NB4 (cell line): ENCODE measurements around the gene MMRN1.

ENCODE experiments used
- DNase-seq: peaks from one replicate; pipeline ENCODE4 v3.0.0; 2010; ENCODE audit warnings: low read depth
- H3K4me3 ChIP-seq: one replicate; pipeline ENCODE4 v1.5.1; 2011; ENCODE audit warnings: mild to moderate bottlenecking, low read depth, low read length, moderate library complexity
- MYC ChIP-seq: IDR thresholded peaks from 2 replicates; pipeline ENCODE4 v1.6.1; 2011; ENCODE audit warnings: low read depth, low read length
- POLR2A ChIP-seq: IDR thresholded peaks from 2 replicates; pipeline ENCODE4 v1.6.1; 2011; ENCODE audit warnings: mild to moderate bottlenecking; ENCODE audit not compliant: insufficient read length; ENCODE audit errors: extremely low read depth
- TF ChIP-seq, protein P1 (sequence below): IDR thresholded peaks from one replicate; pipeline ENCODE4 v1.5.1; 2012; ENCODE audit warnings: low read depth, low read length
- TF ChIP-seq, protein P2 (sequence below): IDR thresholded peaks from 2 replicates; pipeline ENCODE4 v1.6.1; 2011; ENCODE audit warnings: low read depth, low read length

The MMRN1 gene

DNA sequence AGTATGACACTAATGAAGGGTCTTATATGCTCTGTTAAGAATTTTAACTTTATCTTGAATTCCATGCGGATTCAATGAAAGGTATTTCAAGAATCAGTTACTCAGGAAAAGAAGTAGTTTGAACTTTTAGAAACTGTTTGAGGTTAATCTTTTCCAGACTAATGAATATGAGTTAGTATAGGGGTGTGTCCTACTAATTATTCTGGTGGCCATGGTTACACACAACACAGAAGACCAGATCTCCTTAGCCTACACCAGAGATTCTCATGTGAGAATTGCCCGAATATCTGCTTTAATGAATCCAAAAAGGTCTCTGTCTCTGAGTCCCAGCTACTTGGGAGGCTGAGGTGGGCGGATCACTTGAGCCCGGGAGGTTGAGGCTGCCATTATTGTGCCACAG lies 100.4 kb downstream of the MMRN1 start:
- TF ChIP-seq POLR2A (no peak), MYC (no peak)
- TF ChIP-seq, protein P1, sequence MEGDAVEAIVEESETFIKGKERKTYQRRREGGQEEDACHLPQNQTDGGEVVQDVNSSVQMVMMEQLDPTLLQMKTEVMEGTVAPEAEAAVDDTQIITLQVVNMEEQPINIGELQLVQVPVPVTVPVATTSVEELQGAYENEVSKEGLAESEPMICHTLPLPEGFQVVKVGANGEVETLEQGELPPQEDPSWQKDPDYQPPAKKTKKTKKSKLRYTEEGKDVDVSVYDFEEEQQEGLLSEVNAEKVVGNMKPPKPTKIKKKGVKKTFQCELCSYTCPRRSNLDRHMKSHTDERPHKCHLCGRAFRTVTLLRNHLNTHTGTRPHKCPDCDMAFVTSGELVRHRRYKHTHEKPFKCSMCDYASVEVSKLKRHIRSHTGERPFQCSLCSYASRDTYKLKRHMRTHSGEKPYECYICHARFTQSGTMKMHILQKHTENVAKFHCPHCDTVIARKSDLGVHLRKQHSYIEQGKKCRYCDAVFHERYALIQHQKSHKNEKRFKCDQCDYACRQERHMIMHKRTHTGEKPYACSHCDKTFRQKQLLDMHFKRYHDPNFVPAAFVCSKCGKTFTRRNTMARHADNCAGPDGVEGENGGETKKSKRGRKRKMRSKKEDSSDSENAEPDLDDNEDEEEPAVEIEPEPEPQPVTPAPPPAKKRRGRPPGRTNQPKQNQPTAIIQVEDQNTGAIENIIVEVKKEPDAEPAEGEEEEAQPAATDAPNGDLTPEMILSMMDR: no peak
- TF ChIP-seq, protein P2, sequence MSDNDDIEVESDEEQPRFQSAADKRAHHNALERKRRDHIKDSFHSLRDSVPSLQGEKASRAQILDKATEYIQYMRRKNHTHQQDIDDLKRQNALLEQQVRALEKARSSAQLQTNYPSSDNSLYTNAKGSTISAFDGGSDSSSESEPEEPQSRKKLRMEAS: no peak
- H3K4me3 ChIP-seq: no peak overlapping the region
- no peak for DNase-seq

DNA sequence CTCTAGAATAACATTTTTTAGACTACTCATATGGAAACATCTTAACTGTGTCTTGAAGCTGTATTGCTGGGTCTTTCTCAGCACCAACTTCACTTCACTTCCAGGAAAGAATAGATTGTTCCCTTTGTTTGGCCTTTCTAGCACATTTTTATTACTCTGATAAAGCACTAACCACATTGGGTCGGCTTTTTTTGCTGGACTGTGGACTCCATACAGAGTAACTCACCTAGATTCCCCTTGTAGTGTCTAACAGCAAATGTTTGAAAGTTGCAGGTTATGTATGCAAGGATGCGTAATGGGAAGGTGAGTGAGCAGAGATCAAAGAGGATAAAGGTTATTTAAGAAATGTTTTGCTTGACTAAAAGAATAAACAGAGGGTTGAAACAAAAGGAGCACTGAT lies 101.2 kb downstream of the MMRN1 start:
- H3K4me3 ChIP-seq: no peak overlapping the region
- no peak for DNase-seq
- TF ChIP-seq MYC (no peak), POLR2A (no peak)
- TF ChIP-seq, protein P2: no peak
- TF ChIP-seq, protein P1: no peak

DNA sequence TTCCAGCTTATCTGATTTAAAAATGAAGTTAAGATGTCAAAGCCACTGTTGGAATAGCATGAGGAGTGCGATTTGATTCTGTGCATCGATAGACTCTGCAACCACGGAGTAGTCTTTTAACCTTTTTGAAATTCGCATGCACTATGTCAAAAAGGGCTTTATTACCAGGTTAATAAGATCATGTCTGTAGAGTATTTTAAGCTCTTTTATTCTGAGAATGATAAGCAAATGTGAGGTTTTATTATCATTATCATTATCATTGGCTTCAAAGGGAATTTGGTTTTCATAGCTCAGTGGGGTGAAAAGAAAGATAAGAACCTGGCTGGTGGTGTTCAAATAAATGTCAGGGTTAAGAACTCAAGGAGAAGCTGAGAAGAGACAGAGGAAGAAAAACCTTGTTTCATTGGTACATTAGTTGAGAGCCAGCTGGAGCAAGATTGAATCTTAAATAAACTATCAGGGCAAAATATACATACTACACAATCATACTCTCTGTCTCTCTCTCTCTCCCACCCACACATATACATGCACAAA lies 102.6 kb downstream of the MMRN1 start:
- TF ChIP-seq, protein P1: no peak
- no peak for TF ChIP-seq MYC
- TF ChIP-seq POLR2A: no peak
- TF ChIP-seq, protein P2: no peak
- DNase-seq: no peak
- no peak overlapping the region for H3K4me3 ChIP-seq

DNA sequence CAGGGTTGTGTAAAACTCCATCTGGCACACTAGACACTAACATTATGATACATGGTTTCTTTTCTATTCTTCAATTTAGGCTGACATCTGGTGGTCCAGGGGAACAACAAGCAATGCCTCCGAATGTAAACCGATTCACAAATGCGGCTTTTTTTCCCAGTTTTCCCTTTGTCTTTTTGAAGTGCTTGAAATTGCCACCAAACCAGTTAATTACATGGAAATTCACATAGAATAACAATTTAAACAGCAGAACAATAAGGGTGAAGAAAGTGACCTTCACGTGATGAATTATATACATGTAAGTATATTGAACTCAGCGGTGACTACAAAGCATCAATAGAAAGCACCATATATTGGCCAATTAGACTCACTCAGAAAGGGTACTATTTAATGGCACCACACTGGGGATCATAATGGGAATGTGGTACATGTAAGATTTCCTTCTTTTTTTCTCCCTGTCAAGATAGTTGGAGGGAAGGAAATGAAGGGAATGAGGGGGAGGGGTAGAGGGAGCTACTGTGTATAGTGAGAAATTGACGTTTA lies 103.9 kb downstream of the MMRN1 start:
- no peak for DNase-seq
- no peak overlapping the region for H3K4me3 ChIP-seq
- no peak for TF ChIP-seq MYC
- TF ChIP-seq POLR2A: no peak
- TF ChIP-seq, protein P2: no peak
- TF ChIP-seq, protein P1: no peak

DNA sequence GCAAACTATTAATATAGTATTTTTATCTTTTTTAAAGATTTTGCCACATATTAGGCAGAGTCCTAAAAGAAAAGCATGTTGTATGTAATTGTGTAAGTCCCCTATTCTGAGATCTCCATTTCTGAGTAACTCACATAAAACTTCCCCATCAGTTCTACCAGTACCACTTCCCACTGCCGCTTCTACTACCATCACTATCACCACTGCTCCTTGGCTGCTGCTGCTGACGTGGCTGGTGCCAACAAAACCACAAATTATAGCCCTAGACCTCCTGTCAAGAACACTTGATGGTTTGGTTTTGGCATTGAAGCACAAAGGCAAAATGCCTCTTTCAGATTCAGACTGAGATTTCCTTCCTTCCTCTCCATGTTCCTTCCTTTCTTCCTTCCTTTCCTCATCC lies 106.4 kb downstream of the MMRN1 start:
- H3K4me3 ChIP-seq: no peak overlapping the region
- TF ChIP-seq, protein P2: no peak
- TF ChIP-seq POLR2A: no peak
- TF ChIP-seq MYC: no peak
- TF ChIP-seq, protein P1: no peak
- DNase-seq: no peak
